HEK293T (cell line): ENCODE measurements around the gene FAM117A.
"Not testable (repeated sequence)": the region's sequence is repeated elsewhere in the genome, so short reads cannot be mapped to it uniquely, and the experiment has no call there.

Experiments used
- ARNT ChIP-seq: fragments of 450-650 bp; IDR thresholded peaks from 2 replicates; pipeline ENCODE4 v1.6.1; 2017; ENCODE audit warnings: mild to moderate bottlenecking
- BHLHE40 ChIP-seq: fragments of 450-650 bp; IDR thresholded peaks from 2 replicates; pipeline ENCODE4 v1.6.1; 2016; ENCODE audit warnings: mild to moderate bottlenecking, moderate library complexity, borderline replicate concordance
- CTBP1 ChIP-seq: fragments of 450-650 bp; IDR thresholded peaks from 2 replicates; pipeline ENCODE4 v1.6.1; 2016; ENCODE audit warnings: borderline replicate concordance
- FOXA1 ChIP-seq: fragments of 450-650 bp; IDR thresholded peaks from 2 replicates; pipeline ENCODE4 v1.6.1; 2016; ENCODE audit warnings: mild to moderate bottlenecking
- FOXK2 ChIP-seq: fragments of 450-650 bp; IDR thresholded peaks from 2 replicates; pipeline ENCODE4 v1.6.1; 2016; ENCODE audit warnings: mild to moderate bottlenecking
- FOXM1 ChIP-seq: fragments of 450-650 bp; IDR thresholded peaks from 2 replicates; pipeline ENCODE4 v1.6.1; 2017; ENCODE audit warnings: mild to moderate bottlenecking, borderline replicate concordance
- L3MBTL2 ChIP-seq: fragments of 450-650 bp; conservative IDR thresholded peaks from 2 replicates; pipeline ENCODE4 v1.6.1; 2016; ENCODE audit warnings: mild to moderate bottlenecking
- LEF1 ChIP-seq: fragments of 450-650 bp; IDR thresholded peaks from 2 replicates; pipeline ENCODE4 v1.6.1; 2017; ENCODE audit warnings: mild to moderate bottlenecking, borderline replicate concordance
- NFRKB ChIP-seq: fragments of 450-650 bp; IDR thresholded peaks from 2 replicates; pipeline ENCODE4 v1.6.1; 2016; ENCODE audit warnings: mild to moderate bottlenecking, moderate library complexity
- PKNOX1 ChIP-seq: fragments of 450-650 bp; IDR thresholded peaks from 2 replicates; pipeline ENCODE4 v1.6.1; 2016
- SP1 ChIP-seq: fragments of 450-650 bp; IDR thresholded peaks from 2 replicates; pipeline ENCODE4 v1.6.1; 2017
- SUZ12 ChIP-seq: fragments of 450-650 bp; IDR thresholded peaks from 2 replicates; pipeline ENCODE4 v1.6.1; 2016; ENCODE audit warnings: mild to moderate bottlenecking
- TARDBP ChIP-seq: fragments of 450-650 bp; IDR thresholded peaks from 2 replicates; pipeline ENCODE4 v1.6.1; 2016
- ZNF384 ChIP-seq: fragments of 450-650 bp; IDR thresholded peaks from 2 replicates; pipeline ENCODE4 v1.6.1; 2016

- TF ChIP-seq L3MBTL2, PKNOX1, FOXA1, LEF1, FOXM1, ARNT, ZNF384, SP1, FOXK2, SUZ12, BHLHE40, NFRKB, TARDBP, CTBP1: not testable (repeated sequence)
Measured at GRCh38 chr17:49673679-49674078, 90.3 kb downstream of the FAM117A start.
